Epidermal melanocyte (primary cell): ENCODE data around the gene MED12L.

Source experiments
- DNase-seq: peaks from one replicate; pipeline ENCODE4 v3.0.0; 2011; ENCODE audit warnings: low spot score; ENCODE audit not compliant: insufficient read length

The MED12L gene

GRCh38 chr3:151407928-151408327 is 322.5 kb downstream of the MED12L start:
- no peak for DNase-seq

- no peak for DNase-seq
Measured at GRCh38 chr3:151410891-151411559, 325.6 kb downstream of the MED12L start.

GRCh38 chr3:151412989-151413388 is 327.5 kb downstream of the MED12L start:
- DNase-seq = no peak

- DNase-seq = no peak
Measured at GRCh38 chr3:151415289-151415688, 329.8 kb downstream of the MED12L start.

- no peak for DNase-seq
Measured at GRCh38 chr3:151419806-151420205, 334.3 kb downstream of the MED12L start.

GRCh38 chr3:151421938-151422337 is 336.5 kb downstream of the MED12L start:
- DNase-seq = no peak

- no peak for DNase-seq
Measured at GRCh38 chr3:151423091-151423490, 337.6 kb downstream of the MED12L start.

- no peak for DNase-seq
Measured at GRCh38 chr3:151425627-151426340, 340.3 kb downstream of the MED12L start.

- no peak for DNase-seq
Measured at GRCh38 chr3:151426341-151426657, 340.8 kb downstream of the MED12L start.

GRCh38 chr3:151428386-151428785 is 342.9 kb downstream of the MED12L start:
- DNase-seq = no peak

- DNase-seq = no peak
Measured at GRCh38 chr3:151430821-151431484, 345.5 kb downstream of the MED12L start.

- no peak for DNase-seq
Measured at GRCh38 chr3:151431940-151432339, 346.5 kb downstream of the MED12L start.

- no peak for DNase-seq
Measured at GRCh38 chr3:151432616-151433372, 347.3 kb downstream of the MED12L start.

- DNase-seq = peak; percentile 45
Measured at GRCh38 chr3:151434151-151434890, 348.9 kb downstream of the MED12L start.

GRCh38 chr3:151436675-151437446 is 351.4 kb downstream of the MED12L start:
- DNase-seq = no peak

GRCh38 chr3:151437906-151438305 is 352.4 kb downstream of the MED12L start:
- no peak for DNase-seq

- peak; percentile 32 for DNase-seq
Measured at GRCh38 chr3:151439652-151440125, 354.2 kb downstream of the MED12L start.

- no peak for DNase-seq
Measured at GRCh38 chr3:151440940-151441339, 355.5 kb downstream of the MED12L start.

GRCh38 chr3:151443583-151443982 is 358.1 kb downstream of the MED12L start:
- DNase-seq = no peak

- DNase-seq = peak; percentile 73
Measured at GRCh38 chr3:151445273-151446001, 360.0 kb downstream of the MED12L start.
